Measurements from ENCODE around the gene WASHC2A.
"Not testable (repeated sequence)": the region's sequence is repeated elsewhere in the genome, so short reads cannot be mapped to it uniquely, and the experiment has no call there.

DNA sequence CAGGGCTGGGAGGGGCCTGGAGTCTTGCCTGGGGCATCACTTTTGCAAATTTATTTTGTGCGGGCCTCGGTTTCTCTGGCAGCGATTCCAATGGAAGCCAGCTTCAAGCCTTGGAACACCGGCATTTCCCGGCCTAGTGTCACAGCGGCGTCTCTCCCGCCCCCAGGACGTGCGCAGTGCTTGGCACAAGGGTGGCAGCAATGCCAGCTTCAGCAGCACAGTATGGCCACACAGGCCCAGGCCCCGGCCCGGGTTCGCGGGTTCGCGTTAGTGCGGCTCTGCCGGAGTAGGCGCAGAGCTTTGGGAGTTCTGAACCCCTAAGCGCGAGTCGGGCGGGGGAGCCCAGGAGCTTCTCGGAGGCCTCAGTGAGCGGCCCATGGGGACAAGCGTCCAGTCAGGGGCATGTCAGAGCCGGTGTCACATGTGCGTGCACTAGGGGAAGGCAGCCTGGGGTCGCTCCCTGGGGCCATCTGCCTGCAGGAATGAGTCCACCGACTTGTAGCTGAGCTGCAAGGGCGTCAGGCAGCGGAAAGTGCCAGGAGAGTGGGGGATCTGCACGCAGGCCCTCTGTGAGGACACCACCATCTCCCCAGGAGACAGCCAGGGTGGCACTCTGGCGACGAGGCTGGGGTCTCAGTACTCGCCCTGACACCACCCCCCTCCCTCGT lies 42.9 kb upstream of the WASHC2A start:
- TF ChIP-seq POLR2A (IDR thresholded peaks at IDR 0.05; ENCODE audit: extremely low read depth, insufficient read length); MAX (IDR thresholded peaks at IDR 0.05; ENCODE audit: low read depth, low read length): not testable (repeated sequence)
- TF ChIP-seq, protein P1, sequence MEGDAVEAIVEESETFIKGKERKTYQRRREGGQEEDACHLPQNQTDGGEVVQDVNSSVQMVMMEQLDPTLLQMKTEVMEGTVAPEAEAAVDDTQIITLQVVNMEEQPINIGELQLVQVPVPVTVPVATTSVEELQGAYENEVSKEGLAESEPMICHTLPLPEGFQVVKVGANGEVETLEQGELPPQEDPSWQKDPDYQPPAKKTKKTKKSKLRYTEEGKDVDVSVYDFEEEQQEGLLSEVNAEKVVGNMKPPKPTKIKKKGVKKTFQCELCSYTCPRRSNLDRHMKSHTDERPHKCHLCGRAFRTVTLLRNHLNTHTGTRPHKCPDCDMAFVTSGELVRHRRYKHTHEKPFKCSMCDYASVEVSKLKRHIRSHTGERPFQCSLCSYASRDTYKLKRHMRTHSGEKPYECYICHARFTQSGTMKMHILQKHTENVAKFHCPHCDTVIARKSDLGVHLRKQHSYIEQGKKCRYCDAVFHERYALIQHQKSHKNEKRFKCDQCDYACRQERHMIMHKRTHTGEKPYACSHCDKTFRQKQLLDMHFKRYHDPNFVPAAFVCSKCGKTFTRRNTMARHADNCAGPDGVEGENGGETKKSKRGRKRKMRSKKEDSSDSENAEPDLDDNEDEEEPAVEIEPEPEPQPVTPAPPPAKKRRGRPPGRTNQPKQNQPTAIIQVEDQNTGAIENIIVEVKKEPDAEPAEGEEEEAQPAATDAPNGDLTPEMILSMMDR (IDR thresholded peaks at IDR 0.05; ENCODE audit: low read depth, low read length) = not testable (repeated sequence)
